ENCODE data around the gene FNDC3B.
"Not testable (repeated sequence)": the region's sequence is repeated elsewhere in the genome, so short reads cannot be mapped to it uniquely, and the experiment has no call there.

The FNDC3B gene

GRCh38 chr3:172085557-172085895 lies 46.1 kb downstream of the FNDC3B start:
- in situ Hi-C loops (cut with MboI; ENCODE audit: low pct_unique_long_range_greater_than_20kb, low sequenced_read_pairs) = no loop called here
- DNase-seq = no peak

- DNase-seq = no peak
- in situ Hi-C loops (cut with MboI; ENCODE audit: low pct_unique_long_range_greater_than_20kb, low sequenced_read_pairs) = no loop called here
Measured at GRCh38 chr3:172086071-172086470, 46.7 kb downstream of the FNDC3B start.

GRCh38 chr3:172087198-172087597 lies 47.8 kb downstream of the FNDC3B start:
- in situ Hi-C loops (cut with MboI; ENCODE audit: low pct_unique_long_range_greater_than_20kb, low sequenced_read_pairs) = no loop called here
- no peak for DNase-seq

GRCh38 chr3:172087602-172088580 lies 48.5 kb downstream of the FNDC3B start:
- in situ Hi-C loops (cut with MboI; ENCODE audit: low pct_unique_long_range_greater_than_20kb, low sequenced_read_pairs) = no loop called here
- no peak for DNase-seq

GRCh38 chr3:172089250-172089649 lies 49.9 kb downstream of the FNDC3B start:
- no peak for DNase-seq
- in situ Hi-C loops (cut with MboI; ENCODE audit: low pct_unique_long_range_greater_than_20kb, low sequenced_read_pairs) = no loop called here

GRCh38 chr3:172090035-172090434 lies 50.7 kb downstream of the FNDC3B start:
- DNase-seq = no peak
- in situ Hi-C loops (cut with MboI; ENCODE audit: low pct_unique_long_range_greater_than_20kb, low sequenced_read_pairs) = no loop called here

GRCh38 chr3:172092658-172093057 lies 53.3 kb downstream of the FNDC3B start:
- DNase-seq = no peak

GRCh38 chr3:172093581-172094443 lies 54.4 kb downstream of the FNDC3B start:
- DNase-seq; in situ Hi-C loops (cut with MboI; ENCODE audit: low pct_unique_long_range_greater_than_20kb, low sequenced_read_pairs): not testable (repeated sequence)

More at GRCh38 chr3:172092658-172093057, 53.3 kb downstream of the FNDC3B start:
- in situ Hi-C loops (cut with MboI; ENCODE audit: low pct_unique_long_range_greater_than_20kb, low sequenced_read_pairs) = no loop called here

GRCh38 chr3:172094621-172095557 lies 55.5 kb downstream of the FNDC3B start:
- DNase-seq = no peak
- in situ Hi-C loops (cut with MboI; ENCODE audit: low pct_unique_long_range_greater_than_20kb, low sequenced_read_pairs) = no loop called here

GRCh38 chr3:172096881-172097420 lies 57.6 kb downstream of the FNDC3B start:
- in situ Hi-C loops (cut with MboI; ENCODE audit: low pct_unique_long_range_greater_than_20kb, low sequenced_read_pairs) = no loop called here
- no peak for DNase-seq

- DNase-seq = no peak
- in situ Hi-C loops (cut with MboI; ENCODE audit: low pct_unique_long_range_greater_than_20kb, low sequenced_read_pairs) = no loop called here
Measured at GRCh38 chr3:172097585-172097984, 58.2 kb downstream of the FNDC3B start.

GRCh38 chr3:172098698-172099494 lies 59.5 kb downstream of the FNDC3B start:
- in situ Hi-C loops (cut with MboI; ENCODE audit: low pct_unique_long_range_greater_than_20kb, low sequenced_read_pairs) = no loop called here
- no peak for DNase-seq

GRCh38 chr3:172099495-172099808 lies 60.1 kb downstream of the FNDC3B start:
- in situ Hi-C loops (cut with MboI; ENCODE audit: low pct_unique_long_range_greater_than_20kb, low sequenced_read_pairs) = no loop called here
- no peak for DNase-seq

- no peak for DNase-seq
- in situ Hi-C loops (cut with MboI; ENCODE audit: low pct_unique_long_range_greater_than_20kb, low sequenced_read_pairs) = no loop called here
Measured at GRCh38 chr3:172100482-172100881, 61.1 kb downstream of the FNDC3B start.

GRCh38 chr3:172101107-172101506 lies 61.7 kb downstream of the FNDC3B start:
- no peak for DNase-seq
- in situ Hi-C loops (cut with MboI; ENCODE audit: low pct_unique_long_range_greater_than_20kb, low sequenced_read_pairs) = no loop called here

- peak; percentile 64 for DNase-seq
- in situ Hi-C loops (cut with MboI; ENCODE audit: low pct_unique_long_range_greater_than_20kb, low sequenced_read_pairs) = no loop called here
Measured at GRCh38 chr3:172102123-172102882, 62.9 kb downstream of the FNDC3B start.

GRCh38 chr3:172102883-172103310 lies 63.5 kb downstream of the FNDC3B start:
- in situ Hi-C loops (cut with MboI; ENCODE audit: low pct_unique_long_range_greater_than_20kb, low sequenced_read_pairs) = no loop called here
- DNase-seq = no peak

Data from KBM-7 (cell line).